OCI-LY7 (cell line): ENCODE data around the gene MPP7. TPM values are rescaled to one million over a fixed set of nuclear protein-coding genes. Genes with fewer than 3 reads are reported as not detected.
A peak's percentile ranks its signal among the peaks of the same experiment; 100 is the strongest.

Experiments
- BruUV-seq: library from RNA; stranded (reverse); fragments of 400-500 nt; replicated peaks from 2 replicates; lab custom pipeline; 2021; lab: Mats Ljungman, UMichigan
- CTCF ChIA-PET: fragments of 300-600 bp; sonication (Branson Sonifier 250); formaldehyde crosslinking; loops from one replicate; lab custom pipeline; 2022; ENCODE audit warnings: antibody characterized with exemption; ENCODE audit not compliant: unreplicated experiment; lab: Charles Lee
- POLR2A ChIA-PET: fragments of 300-600 bp; sonication (Branson Sonifier 250); formaldehyde crosslinking; loops from one replicate; lab custom pipeline; 2022; ENCODE audit warnings: antibody characterized with exemption; lab: Charles Lee
- DNase-seq: peaks from one replicate; pipeline ENCODE4 v3.0.0-alpha.2; 2015; ENCODE audit warnings: low spot score
- H2AFZ ChIP-seq: fragments of 200-600 bp; sonication (generic), shearing (Covaris generic); 2 replicates; pipeline ENCODE4 v1.6.1; 2014; ENCODE audit warnings: mild to moderate bottlenecking, antibody characterized with exemption, low read length, moderate library complexity
- H3K27ac ChIP-seq: fragments of 200-600 bp; sonication (generic); 2 replicates; pipeline ENCODE4 v1.5.1; 2014; ENCODE audit warnings: mixed run types, low read depth, mild to moderate bottlenecking, moderate library complexity, low read length, inconsistent platforms; ENCODE audit not compliant: poor library complexity, severe bottlenecking
- H3K36me3 ChIP-seq: fragments of 200-600 bp; sonication (generic); 2 replicates; pipeline ENCODE4 v1.6.1; 2014; ENCODE audit warnings: mild to moderate bottlenecking, antibody characterized with exemption, low read length, moderate library complexity, mixed read lengths; ENCODE audit not compliant: insufficient read depth
- H3K4me1 ChIP-seq: fragments of 200-600 bp; sonication (generic); 2 replicates; pipeline ENCODE4 v1.5.1; 2014; ENCODE audit warnings: mild to moderate bottlenecking, low read length; ENCODE audit not compliant: insufficient read depth, poor library complexity, severe bottlenecking
- H3K4me2 ChIP-seq: fragments of 200-600 bp; sonication (generic); 2 replicates; pipeline ENCODE4 v1.6.1; 2014; ENCODE audit warnings: mild to moderate bottlenecking, low read length
- H3K4me3 ChIP-seq: fragments of 200-600 bp; sonication (generic); 2 replicates; pipeline ENCODE4 v1.5.1; 2014; ENCODE audit warnings: mild to moderate bottlenecking, low read depth, low read length; ENCODE audit not compliant: poor library complexity, severe bottlenecking
- H3K79me2 ChIP-seq: fragments of 200-600 bp; sonication (generic); 2 replicates; pipeline ENCODE4 v1.6.1; 2016; ENCODE audit warnings: low read depth, mild to moderate bottlenecking, low read length, moderate library complexity, mixed read lengths; ENCODE audit not compliant: insufficient read depth
- H3K9me2 ChIP-seq: fragments of 200-600 bp; sonication (generic); 2 replicates; pipeline ENCODE4 v1.6.1; 2016; ENCODE audit warnings: mild to moderate bottlenecking, low read length, mixed read lengths; ENCODE audit not compliant: insufficient read depth
- H3K9me3 ChIP-seq: fragments of 200-600 bp; sonication (generic); 2 replicates; pipeline ENCODE4 v1.6.1; 2014; ENCODE audit warnings: mild to moderate bottlenecking, mixed run types, low read length, mixed read lengths
- H4K20me1 ChIP-seq: fragments of 200-600 bp; sonication (generic); 2 replicates; pipeline ENCODE4 v1.6.1; 2014; ENCODE audit warnings: mild to moderate bottlenecking, antibody characterized with exemption, low read length, moderate library complexity, mixed read lengths; ENCODE audit not compliant: insufficient read depth
- CTCF ChIP-seq: fragments of 200-600 bp; sonication (generic); conservative IDR thresholded peaks from 2 replicates; pipeline ENCODE4 v1.5.1; 2014; ENCODE audit warnings: mild to moderate bottlenecking, antibody characterized with exemption, low read length, moderate library complexity, mixed read lengths
- EZH2phosphoT487 ChIP-seq: fragments of 200-600 bp; sonication (generic); IDR thresholded peaks from 2 replicates; pipeline ENCODE4 v1.6.1; 2018; ENCODE audit warnings: low read depth, borderline replicate concordance, mild to moderate bottlenecking, mixed run types, antibody characterized with exemption, low read length, moderate library complexity, mixed read lengths
- intact Hi-C: fragments of 100-400 bp; cut with micrococcal nuclease; formaldehyde crosslinking; loops from one replicate; pipeline ENCODE4 v1.10.0; 2022; ENCODE audit not compliant: unreplicated experiment
- total RNA-seq, 2 experiments: library from RNA; depleted of rRNA in 1 of 2; stranded (reverse); fragments of >200 nt in 1 of 2; shearing (Covaris generic) in 1 of 2; gene quantifications; 2 replicates each; pipeline ENCODE4 v1.2.3, GENCODE V29; 2014 to 2022

Gene MPP7
- total RNA-seq, 2 experiments from 2014 or later: 15.0 to 19.6 TPM

- no TSS peak for BruUV-seq
- Histone ChIP-seq H3K4me1 (peaks cover 59% of the 10 kb centered on the region), H3K79me2 (peaks cover 32% of the 10 kb centered on the region; the same call in 1 of the 2 replicates), H3K27ac (peak overlapping the region; percentile 97), H3K4me3 (no peak overlapping the region), H3K36me3 (no peaks in the 10 kb centered on the region; the same call in 1 of the 2 replicates), H4K20me1 (no peaks in the 10 kb centered on the region), H3K9me3 (no peaks in the 10 kb centered on the region), H3K9me2 (no peaks in the 10 kb centered on the region), H3K4me2 (no peak overlapping the region), H2AFZ (peak overlapping the region; percentile 21; the same call in 1 of the 2 replicates)
- DNase-seq: no peak
- intact Hi-C loops: no loop called here
- no peak for TF ChIP-seq EZH2phosphoT487
- TF ChIP-seq CTCF: no peak
- CTCF ChIA-PET: no interaction called here
- POLR2A ChIA-PET: interaction anchor here (2.4 kb wide), 1 partner anchor 18 kb away, joined by 9 read pairs; the partner anchor contains the start of gene MPP7
Observed at GRCh38 chr10:28285816-28286215, 17.0 kb downstream of the MPP7 start.

- peak; percentile 45 for DNase-seq
- Histone ChIP-seq H3K79me2 (peaks cover 45% of the 10 kb centered on the region; the same call in 1 of the 2 replicates), H4K20me1 (no peaks in the 10 kb centered on the region), H2AFZ (peak overlapping the region; percentile 35; the same call in 1 of the 2 replicates), H3K4me1 (peaks cover 75% of the 10 kb centered on the region), H3K27ac (peak overlapping the region; percentile 97), H3K4me2 (peak overlapping the region; percentile 74), H3K4me3 (peak overlapping the region; percentile 3), H3K36me3 (no peaks in the 10 kb centered on the region; the same call in 1 of the 2 replicates), H3K9me3 (no peaks in the 10 kb centered on the region), H3K9me2 (no peaks in the 10 kb centered on the region)
- intact Hi-C loops: no loop called here
- no TSS peak for BruUV-seq
- ChIA-PET CTCF (interaction anchor here (1.0 kb wide), 1 partner anchor 19 kb away, joined by 3 read pairs; the partner anchor contains the start of gene MPP7), POLR2A (interaction anchor here (1.0 to 2.4 kb wide), 11 partner anchors 9 to 75 kb away, joined by 3 to 16 read pairs (median 6); no protein-coding TSS in a partner anchor)
- TF ChIP-seq EZH2phosphoT487: no peak
- TF ChIP-seq CTCF: no peak
Observed at GRCh38 chr10:28284126-28284525, 18.7 kb downstream of the MPP7 start.

GRCh38 chr10:28283251-28283650 is 19.6 kb downstream of the MPP7 start:
- DNase-seq: no peak
- intact Hi-C loops: loop anchor here (2.0 kb wide), 1 partner anchor 250 kb away; the partner anchor contains the start of gene WAC
- ChIA-PET CTCF (no interaction called here), POLR2A (interaction anchor here (0.6 to 2.4 kb wide), 14 partner anchors 9 to 98 kb away, joined by 3 to 16 read pairs (median 4); no protein-coding TSS in a partner anchor)
- Histone ChIP-seq H3K4me2 (peak overlapping the region; percentile 74), H3K9me3 (no peaks in the 10 kb centered on the region), H2AFZ (peak overlapping the region; percentile 39; the same call in 1 of the 2 replicates), H4K20me1 (no peaks in the 10 kb centered on the region), H3K9me2 (no peaks in the 10 kb centered on the region), H3K4me1 (peaks cover 84% of the 10 kb centered on the region), H3K36me3 (no peaks in the 10 kb centered on the region), H3K4me3 (peak overlapping the region; percentile 63), H3K79me2 (peaks cover 46% of the 10 kb centered on the region; the same call in 1 of the 2 replicates), H3K27ac (peak overlapping the region; percentile 97)
- TF ChIP-seq CTCF: no peak
- no peak for TF ChIP-seq EZH2phosphoT487
- BruUV-seq: no TSS peak
